K562 (cell line): ENCODE results near the gene ASIP. TPM values are rescaled to one million over a fixed set of nuclear protein-coding genes. Genes with fewer than 3 reads are reported as not detected.

Experiments
- ATAC-seq: fragments of 200-7000 bp; cut with Tn5 transposase; 3 replicates; pipeline ENCODE4 v1.9.1; 2020; ENCODE audit warnings: moderate library complexity
- BruUV-seq: library from RNA; stranded (reverse); fragments of 400-500 nt; replicated peaks from 2 replicates; lab custom pipeline; 2021; lab: Mats Ljungman, UMichigan
- CTCF ChIA-PET: fragments of 300-600 bp; formaldehyde crosslinking; extraction: SDS; loops from one replicate; lab custom pipeline; 2021; ENCODE audit warnings: low intra/inter-chr PET ratio; lab: Yijun Ruan, JAX
- POLR2A ChIA-PET: fragments of 300-600, 350-650 bp; sonication (Branson Sonifier 250); formaldehyde crosslinking; extraction: SDS; loops from one replicate; lab custom pipeline; 2021; ENCODE audit warnings: antibody characterized with exemption, inconsistent platforms; lab: Yijun Ruan, JAX
- DNase-seq, 4 experiments: peaks; one replicate each; pipeline versions ENCODE4 v3.0.0 to v3.0.0-alpha.2; 2011 to 2018; ENCODE audit warnings: low spot score in 3 of 4, mixed read lengths in 3 of 4; ENCODE audit errors: extremely low read depth in 1 of 4
- FAIRE-seq: peaks from 2 replicates; lab custom pipeline; 2011; peaks lifted over from hg19 to GRCh38; lab: Jason Lieb, UNC
- H2AFZ ChIP-seq: 2 replicates; pipeline ENCODE4 v1.6.0; 2011; ENCODE audit warnings: low read depth, low read length, control low read depth, inconsistent platforms
- H3K27ac ChIP-seq: fragments of 200-600 bp; 3 replicates; pipeline ENCODE4 v1.8.0; 2011; ENCODE audit warnings: low read depth, mild to moderate bottlenecking, control low read depth, inconsistent platforms, low read length, moderate library complexity, mixed read lengths; ENCODE audit errors: extremely low read depth
- H3K27me3 ChIP-seq, 2 experiments: fragments of 300-600 bp in 1 of 2; 2 replicates in 1 of 2; 3 replicates in 1 of 2; pipeline versions ENCODE4 v1.6.0 to v1.8.0; 2011; ENCODE audit warnings: inconsistent platforms in 2 of 2, low read length in 2 of 2, mild to moderate bottlenecking in 1 of 2, mixed read lengths in 1 of 2, moderate library complexity in 1 of 2; ENCODE audit not compliant: control insufficient read depth in 2 of 2, insufficient read depth in 2 of 2
- H3K36me3 ChIP-seq: fragments of 300-600 bp; 3 replicates; pipeline ENCODE4 v1.8.0; 2011; ENCODE audit warnings: mild to moderate bottlenecking, low read length, inconsistent platforms; ENCODE audit not compliant: control insufficient read depth, insufficient read depth
- H3K4me1 ChIP-seq, 2 experiments: fragments of 200-600 bp in 1 of 2; replicated peaks in 1 of 2; 2 replicates in 1 of 2; 3 replicates in 1 of 2; pipeline versions ENCODE4 v1.5.1 to v1.8.0; 2011; ENCODE audit warnings: inconsistent platforms in 2 of 2, low read length in 2 of 2, mild to moderate bottlenecking in 1 of 2, mixed read lengths in 1 of 2, moderate library complexity in 1 of 2; ENCODE audit not compliant: control insufficient read depth in 2 of 2, insufficient read depth in 2 of 2
- H3K4me2 ChIP-seq: 2 replicates; pipeline ENCODE4 v1.6.1; 2011; ENCODE audit warnings: low read length, control low read depth, inconsistent platforms, mixed read lengths; ENCODE audit not compliant: insufficient read depth
- H3K4me3 ChIP-seq: fragments of 200-600 bp; sonication (generic), shearing (Covaris generic); 2 replicates; pipeline ENCODE4 v1.5.1; 2016; ENCODE audit warnings: control low read depth, inconsistent platforms
- H3K79me2 ChIP-seq: fragments of 200-600 bp; 3 replicates; pipeline ENCODE4 v1.8.0; 2011; ENCODE audit warnings: low read length, inconsistent platforms; ENCODE audit not compliant: control insufficient read depth, insufficient read depth
- H3K9ac ChIP-seq, 2 experiments: 2 replicates each; pipeline versions ENCODE4 v1.6.0 to v1.6.1; 2011; ENCODE audit warnings: low read depth in 2 of 2, low read length in 2 of 2, control low read depth in 1 of 2, inconsistent platforms in 1 of 2, mild to moderate bottlenecking in 1 of 2, mixed read lengths in 1 of 2; ENCODE audit not compliant: insufficient read depth in 1 of 2
- H3K9me1 ChIP-seq: one replicate; pipeline ENCODE4 v1.6.0; 2011; ENCODE audit warnings: inconsistent platforms, mild to moderate bottlenecking, low read length, moderate library complexity; ENCODE audit not compliant: control insufficient read depth, insufficient read depth
- H3K9me3 ChIP-seq: replicated peaks from 2 replicates; pipeline ENCODE4 v1.5.1; 2011; ENCODE audit warnings: low read depth, low read length, inconsistent platforms; ENCODE audit not compliant: control insufficient read depth, insufficient read depth
- H4K20me1 ChIP-seq: replicated peaks from 2 replicates; pipeline ENCODE4 v1.6.1; 2011; ENCODE audit warnings: low read length, inconsistent platforms, mixed read lengths; ENCODE audit not compliant: control insufficient read depth, insufficient read depth
- MTA2 ChIP-seq: fragments of 450-650 bp; IDR thresholded peaks from 2 replicates; pipeline ENCODE4 v1.6.1; 2016; ENCODE audit warnings: low read depth
- ZBTB33 ChIP-seq: sonication (generic); formaldehyde crosslinking; IDR thresholded peaks from 2 replicates; pipeline ENCODE4 v1.8.1; 2023; ENCODE audit warnings: mild to moderate bottlenecking, missing genetic modification reagents
- ZNF253 ChIP-seq: fragments of 250-450 bp; sonication (Bioruptor Pico); conservative IDR thresholded peaks from 2 replicates; pipeline ENCODE4 v1.6.1; 2021; ENCODE audit warnings: mild to moderate bottlenecking
- WGBS: fragments of 100-300 bp; shearing (Covaris generic); methylation state at CpG from one replicate; pipeline ENCODE4 v1.1.6; 2016; ENCODE audit warnings: low coverage, mixed read lengths; ENCODE audit not compliant: insufficient coverage; ENCODE audit errors: missing lambda C conversion rate; 5-methylcytosine and 5-hydroxymethylcytosine counted together
- in situ Hi-C: fragments of 300-500 bp; cut with MboI; formaldehyde crosslinking; loops from 4 replicates; pipeline ENCODE4 v1.15.0; 2018; ENCODE audit warnings: inconsistent platforms, mixed read lengths
- intact Hi-C: fragments of 100-400 bp; cut with micrococcal nuclease; formaldehyde crosslinking; loops from 2 replicates; pipeline ENCODE4 v1.14.2; 2022
- polyA plus RNA-seq, 8 experiments: library from polyadenylated mRNA; depleted of rRNA in 4 of 8; stranded (reverse) in 5 of 8; unstranded in 3 of 8; fragments of >200 nt; fragmentation: Nextera tagmentation in 2 of 8; fragmentation: Illumina TruSeq in 1 of 8; extraction: Ambion mirVana in 2 of 8; extraction: Trizol in 1 of 8; gene quantifications; 2 replicates each; pipeline versions ENCODE4 v1.2.1 to v1.2.3, GENCODE V29; 2011 to 2014; ENCODE audit warnings: inconsistent platforms in 1 of 8, missing spikeins in 1 of 8
- total RNA-seq, 7 experiments: library from RNA; depleted of rRNA in 6 of 7; stranded (reverse); fragments of >200 nt in 6 of 7; fragmentation: Illumina TruSeq in 2 of 7; extraction: Trizol in 2 of 7; gene quantifications; 2 replicates each; pipeline versions ENCODE4 v1.2.1 to v1.2.3, GENCODE V29; 2011 to 2021; ENCODE audit warnings: low replicate concordance in 1 of 7

The ASIP gene
- total and polyA plus RNA-seq, 9 of the 15 experiments (the other 6 are each of a cell fraction or from before 2014, with no cell fraction given) = not detected

DNA sequence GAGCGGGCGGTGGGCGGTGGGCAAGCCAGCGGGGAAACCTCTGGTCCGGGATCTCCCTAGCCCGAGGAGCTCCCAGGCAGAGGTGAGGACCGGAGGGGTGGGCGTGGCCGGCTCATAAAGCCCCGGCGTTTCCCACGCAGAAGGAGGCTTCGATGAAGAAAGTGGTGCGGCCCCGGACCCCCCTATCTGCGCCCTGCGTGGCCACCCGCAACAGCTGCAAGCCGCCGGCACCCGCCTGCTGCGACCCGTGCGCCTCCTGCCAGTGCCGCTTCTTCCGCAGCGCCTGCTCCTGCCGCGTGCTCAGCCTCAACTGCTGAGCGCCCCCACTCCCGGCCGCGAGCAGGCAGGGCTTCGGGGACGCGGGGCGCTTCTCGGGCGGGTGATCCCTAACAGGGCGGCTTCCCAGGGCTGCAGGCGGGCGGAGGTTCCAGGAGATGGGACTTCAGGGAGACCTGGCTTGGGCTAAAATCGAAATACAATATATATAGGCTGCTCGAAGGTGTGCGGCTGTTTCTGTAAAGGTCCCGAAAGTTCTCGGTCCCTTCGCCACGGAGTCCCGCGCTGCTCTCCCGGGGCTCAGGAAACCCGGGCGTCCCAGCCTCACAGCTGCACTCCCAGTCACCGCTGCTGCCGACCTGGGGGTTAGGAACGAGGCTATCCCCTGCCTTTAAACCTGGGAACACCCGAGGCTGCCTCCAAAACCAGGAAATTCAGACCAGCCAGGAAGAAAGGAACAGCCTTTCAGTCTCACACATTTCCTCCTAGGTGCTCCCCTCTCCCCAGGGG lies 27.8 kb downstream of the ASIP start:
- ATAC-seq (no peak), DNase-seq (no peak), FAIRE-seq (no peak)
- no peaks in the 10 kb centered on the region for H4K20me1 ChIP-seq
- H3K79me2 ChIP-seq = no peaks in the 10 kb centered on the region
- no peak overlapping the region for H3K4me3 ChIP-seq
- H3K27me3 ChIP-seq = no peaks in the 10 kb centered on the region
- peaks cover 0 to 6% of the 10 kb centered on the region in 2 experiments; a peak in 1 of 5 replicates for H3K4me1 ChIP-seq
- H3K27ac ChIP-seq = no peak overlapping the region
- CTCF ChIA-PET = no interaction called here
- H3K9me3 ChIP-seq = no peaks in the 10 kb centered on the region
- no peak overlapping the region for H3K4me2 ChIP-seq
- in situ Hi-C loops (no loop called here), intact Hi-C loops (no loop called here)
- peaks cover 42% of the 10 kb centered on the region; the same call in 2 of the 3 replicates for H3K36me3 ChIP-seq
- BruUV-seq = no TSS peak
- no peaks in the 10 kb centered on the region for H3K9me1 ChIP-seq
- no peak overlapping the region for H2AFZ ChIP-seq
- POLR2A ChIA-PET = interaction anchor here (1.4 kb wide), 1 partner anchor 10 kb away, joined by 5 read pairs; no protein-coding TSS in a partner anchor
- H3K9ac ChIP-seq = no peak overlapping the region
- 96% methylated on average over 17 of the region's 58 CpGs for WGBS
- TF ChIP-seq ZBTB33 (peak; percentile 68; the same call in 1 of the 2 replicates), MTA2 (no peak), ZNF253 (no peak)
